ENCODE data around the gene RNASE11.

DNA sequence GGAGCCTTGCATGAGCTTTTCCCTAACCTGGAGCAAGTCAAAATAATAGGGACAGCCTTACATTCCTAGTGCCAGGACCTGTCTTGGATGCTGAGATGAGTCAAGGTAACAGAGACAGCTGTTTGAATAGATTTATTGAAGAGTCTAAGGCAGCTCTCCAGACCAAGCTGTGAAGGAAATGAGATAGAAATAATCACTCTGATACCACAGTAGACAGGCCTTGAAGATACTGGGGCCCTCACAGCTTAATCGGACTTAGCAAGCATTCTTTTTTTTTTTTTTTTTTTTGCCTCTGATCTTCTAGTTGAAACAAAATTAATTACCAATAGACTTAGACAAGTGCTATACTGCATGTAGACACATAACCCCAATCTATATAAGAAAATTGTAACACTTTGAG lies 23.8 kb downstream of the RNASE11 start:
- TF ChIP-seq, protein P1, sequence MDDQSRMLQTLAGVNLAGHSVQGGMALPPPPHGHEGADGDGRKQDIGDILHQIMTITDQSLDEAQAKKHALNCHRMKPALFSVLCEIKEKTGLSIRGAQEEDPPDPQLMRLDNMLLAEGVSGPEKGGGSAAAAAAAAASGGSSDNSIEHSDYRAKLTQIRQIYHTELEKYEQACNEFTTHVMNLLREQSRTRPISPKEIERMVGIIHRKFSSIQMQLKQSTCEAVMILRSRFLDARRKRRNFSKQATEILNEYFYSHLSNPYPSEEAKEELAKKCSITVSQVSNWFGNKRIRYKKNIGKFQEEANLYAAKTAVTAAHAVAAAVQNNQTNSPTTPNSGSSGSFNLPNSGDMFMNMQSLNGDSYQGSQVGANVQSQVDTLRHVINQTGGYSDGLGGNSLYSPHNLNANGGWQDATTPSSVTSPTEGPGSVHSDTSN (CRISPR knock-in tag; IDR thresholded peaks at IDR 0.05), result no peak
- TF ChIP-seq ZNF558 (tag by site-specific recombination; IDR thresholded peaks at IDR 0.05) (no peak), ZSCAN30 (tag by site-specific recombination; IDR thresholded peaks at IDR 0.05) (no peak), GLI2 (tag by site-specific recombination; IDR thresholded peaks at IDR 0.05; ENCODE audit: borderline replicate concordance, low read depth) (no peak)
- TF ChIP-seq, protein P2, sequence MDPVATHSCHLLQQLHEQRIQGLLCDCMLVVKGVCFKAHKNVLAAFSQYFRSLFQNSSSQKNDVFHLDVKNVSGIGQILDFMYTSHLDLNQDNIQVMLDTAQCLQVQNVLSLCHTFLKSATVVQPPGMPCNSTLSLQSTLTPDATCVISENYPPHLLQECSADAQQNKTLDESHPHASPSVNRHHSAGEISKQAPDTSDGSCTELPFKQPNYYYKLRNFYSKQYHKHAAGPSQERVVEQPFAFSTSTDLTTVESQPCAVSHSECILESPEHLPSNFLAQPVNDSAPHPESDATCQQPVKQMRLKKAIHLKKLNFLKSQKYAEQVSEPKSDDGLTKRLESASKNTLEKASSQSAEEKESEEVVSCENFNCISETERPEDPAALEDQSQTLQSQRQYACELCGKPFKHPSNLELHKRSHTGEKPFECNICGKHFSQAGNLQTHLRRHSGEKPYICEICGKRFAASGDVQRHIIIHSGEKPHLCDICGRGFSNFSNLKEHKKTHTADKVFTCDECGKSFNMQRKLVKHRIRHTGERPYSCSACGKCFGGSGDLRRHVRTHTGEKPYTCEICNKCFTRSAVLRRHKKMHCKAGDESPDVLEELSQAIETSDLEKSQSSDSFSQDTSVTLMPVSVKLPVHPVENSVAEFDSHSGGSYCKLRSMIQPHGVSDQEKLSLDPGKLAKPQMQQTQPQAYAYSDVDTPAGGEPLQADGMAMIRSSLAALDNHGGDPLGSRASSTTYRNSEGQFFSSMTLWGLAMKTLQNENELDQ (tag by site-specific recombination; IDR thresholded peaks at IDR 0.05; ENCODE audit: low read depth), result no peak
- TF ChIP-seq, protein P3, sequence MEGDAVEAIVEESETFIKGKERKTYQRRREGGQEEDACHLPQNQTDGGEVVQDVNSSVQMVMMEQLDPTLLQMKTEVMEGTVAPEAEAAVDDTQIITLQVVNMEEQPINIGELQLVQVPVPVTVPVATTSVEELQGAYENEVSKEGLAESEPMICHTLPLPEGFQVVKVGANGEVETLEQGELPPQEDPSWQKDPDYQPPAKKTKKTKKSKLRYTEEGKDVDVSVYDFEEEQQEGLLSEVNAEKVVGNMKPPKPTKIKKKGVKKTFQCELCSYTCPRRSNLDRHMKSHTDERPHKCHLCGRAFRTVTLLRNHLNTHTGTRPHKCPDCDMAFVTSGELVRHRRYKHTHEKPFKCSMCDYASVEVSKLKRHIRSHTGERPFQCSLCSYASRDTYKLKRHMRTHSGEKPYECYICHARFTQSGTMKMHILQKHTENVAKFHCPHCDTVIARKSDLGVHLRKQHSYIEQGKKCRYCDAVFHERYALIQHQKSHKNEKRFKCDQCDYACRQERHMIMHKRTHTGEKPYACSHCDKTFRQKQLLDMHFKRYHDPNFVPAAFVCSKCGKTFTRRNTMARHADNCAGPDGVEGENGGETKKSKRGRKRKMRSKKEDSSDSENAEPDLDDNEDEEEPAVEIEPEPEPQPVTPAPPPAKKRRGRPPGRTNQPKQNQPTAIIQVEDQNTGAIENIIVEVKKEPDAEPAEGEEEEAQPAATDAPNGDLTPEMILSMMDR (tag by site-specific recombination; IDR thresholded peaks at IDR 0.05), result no peak
- TF ChIP-seq, protein P4, sequence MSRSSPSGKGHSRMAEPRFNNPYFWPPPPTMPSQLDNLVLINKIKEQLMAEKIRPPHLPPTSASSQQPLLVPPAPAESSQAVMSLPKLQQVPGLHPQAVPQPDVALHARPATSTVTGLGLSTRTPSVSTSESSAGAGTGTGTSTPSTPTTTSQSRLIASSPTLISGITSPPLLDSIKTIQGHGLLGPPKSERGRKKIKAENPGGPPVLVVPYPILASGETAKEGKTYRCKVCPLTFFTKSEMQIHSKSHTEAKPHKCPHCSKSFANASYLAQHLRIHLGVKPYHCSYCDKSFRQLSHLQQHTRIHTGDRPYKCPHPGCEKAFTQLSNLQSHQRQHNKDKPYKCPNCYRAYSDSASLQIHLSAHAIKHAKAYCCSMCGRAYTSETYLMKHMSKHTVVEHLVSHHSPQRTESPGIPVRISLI (tag by site-specific recombination; IDR thresholded peaks at IDR 0.05), result no peak

All from HEK293 (cell line).